ENCODE results near the gene ITPR2.

DNA sequence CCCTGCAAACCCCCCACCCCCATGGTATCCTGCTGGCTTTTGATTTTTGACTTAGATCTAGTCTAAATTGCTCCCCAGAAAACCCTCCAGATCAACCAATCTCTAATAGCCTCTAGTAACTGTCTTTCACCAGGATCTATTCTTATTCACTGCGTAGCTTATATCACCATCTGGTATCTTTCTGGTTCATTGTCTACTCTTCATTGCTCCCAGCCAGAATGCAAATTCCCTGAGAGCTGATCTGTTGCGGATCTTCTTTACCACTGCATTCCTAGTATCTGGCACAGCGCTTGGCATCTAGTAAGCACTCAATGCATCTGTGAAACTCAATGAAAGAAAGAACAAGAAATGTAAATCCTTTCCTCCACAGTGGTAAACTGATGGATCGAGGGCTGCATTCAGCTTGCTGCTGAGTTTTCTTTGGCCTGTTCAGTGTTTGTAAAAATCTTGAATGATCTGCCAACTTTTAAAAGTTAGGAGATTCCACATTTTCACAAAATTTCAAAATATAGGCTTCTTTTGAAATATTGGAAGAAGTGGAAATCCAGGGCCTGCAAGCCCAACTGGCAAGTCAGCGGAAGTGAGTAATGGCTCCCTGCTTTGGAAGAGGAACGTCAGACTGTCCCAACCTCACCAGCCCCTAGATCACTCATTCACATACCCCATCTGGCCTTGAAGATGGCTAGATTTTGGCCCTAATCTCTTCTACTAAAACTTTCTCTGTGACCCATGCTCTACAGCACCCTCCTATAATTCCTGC, 363.4 kb downstream of the ITPR2 start:
- TF ChIP-seq, protein P1, sequence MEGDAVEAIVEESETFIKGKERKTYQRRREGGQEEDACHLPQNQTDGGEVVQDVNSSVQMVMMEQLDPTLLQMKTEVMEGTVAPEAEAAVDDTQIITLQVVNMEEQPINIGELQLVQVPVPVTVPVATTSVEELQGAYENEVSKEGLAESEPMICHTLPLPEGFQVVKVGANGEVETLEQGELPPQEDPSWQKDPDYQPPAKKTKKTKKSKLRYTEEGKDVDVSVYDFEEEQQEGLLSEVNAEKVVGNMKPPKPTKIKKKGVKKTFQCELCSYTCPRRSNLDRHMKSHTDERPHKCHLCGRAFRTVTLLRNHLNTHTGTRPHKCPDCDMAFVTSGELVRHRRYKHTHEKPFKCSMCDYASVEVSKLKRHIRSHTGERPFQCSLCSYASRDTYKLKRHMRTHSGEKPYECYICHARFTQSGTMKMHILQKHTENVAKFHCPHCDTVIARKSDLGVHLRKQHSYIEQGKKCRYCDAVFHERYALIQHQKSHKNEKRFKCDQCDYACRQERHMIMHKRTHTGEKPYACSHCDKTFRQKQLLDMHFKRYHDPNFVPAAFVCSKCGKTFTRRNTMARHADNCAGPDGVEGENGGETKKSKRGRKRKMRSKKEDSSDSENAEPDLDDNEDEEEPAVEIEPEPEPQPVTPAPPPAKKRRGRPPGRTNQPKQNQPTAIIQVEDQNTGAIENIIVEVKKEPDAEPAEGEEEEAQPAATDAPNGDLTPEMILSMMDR (conservative IDR thresholded peaks at IDR 0.05; ENCODE audit: low read depth, low read length): no peak
- no peak for TF ChIP-seq EZH2 (IDR thresholded peaks at IDR 0.05; ENCODE audit: low read length, unreplicated experiment)

Measured in PC-3 (cell line).